HEK293T (cell line): ENCODE results near the gene PRKG1.

ENCODE experiments used
- CTBP1 ChIP-seq: fragments of 450-650 bp; IDR thresholded peaks from 2 replicates; pipeline ENCODE4 v1.6.1; 2016; ENCODE audit warnings: borderline replicate concordance
- NFRKB ChIP-seq: fragments of 450-650 bp; IDR thresholded peaks from 2 replicates; pipeline ENCODE4 v1.6.1; 2016; ENCODE audit warnings: mild to moderate bottlenecking, moderate library complexity

- TF ChIP-seq CTBP1 = no peak
- no peak for TF ChIP-seq NFRKB
Observed at GRCh38 chr10:51260376-51260775, 186.1 kb downstream of the PRKG1 start.
